HG03108 (cell line): ENCODE results near the gene UBR4.

Experiments used
- ATAC-seq: cut with Tn5 transposase; IDR thresholded peaks from one replicate; pipeline ENCODE4 v1.9.1; 2021; ENCODE audit warnings: moderate library complexity; ENCODE audit not compliant: unreplicated experiment

Gene UBR4

DNA sequence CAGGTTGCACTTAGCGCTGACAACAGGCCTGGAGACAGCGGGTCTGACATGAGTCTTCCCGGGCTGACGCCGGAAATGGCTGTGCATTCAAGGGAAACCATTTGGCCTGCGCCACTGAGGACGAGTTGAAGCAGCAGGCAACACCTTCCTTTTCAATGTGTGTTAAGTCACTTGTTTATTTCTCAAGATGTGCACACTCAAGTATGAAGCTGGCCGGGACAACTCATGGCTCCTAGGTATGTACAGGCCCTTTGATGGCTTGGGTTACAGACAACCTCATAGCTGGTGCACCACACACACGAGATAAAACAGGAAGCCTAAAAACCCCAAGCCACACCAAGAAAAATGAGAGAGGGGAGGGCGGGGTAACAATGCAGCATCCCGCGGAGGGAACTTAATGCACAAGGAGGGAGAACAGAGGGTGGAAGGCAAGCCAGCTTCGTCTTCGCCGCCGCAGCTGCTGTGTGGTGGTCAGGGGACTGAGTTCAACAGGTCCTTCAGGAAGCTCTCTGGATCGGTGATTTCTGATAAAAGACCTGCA, 135.6 kb downstream of the UBR4 start:
- ATAC-seq = no peak

DNA sequence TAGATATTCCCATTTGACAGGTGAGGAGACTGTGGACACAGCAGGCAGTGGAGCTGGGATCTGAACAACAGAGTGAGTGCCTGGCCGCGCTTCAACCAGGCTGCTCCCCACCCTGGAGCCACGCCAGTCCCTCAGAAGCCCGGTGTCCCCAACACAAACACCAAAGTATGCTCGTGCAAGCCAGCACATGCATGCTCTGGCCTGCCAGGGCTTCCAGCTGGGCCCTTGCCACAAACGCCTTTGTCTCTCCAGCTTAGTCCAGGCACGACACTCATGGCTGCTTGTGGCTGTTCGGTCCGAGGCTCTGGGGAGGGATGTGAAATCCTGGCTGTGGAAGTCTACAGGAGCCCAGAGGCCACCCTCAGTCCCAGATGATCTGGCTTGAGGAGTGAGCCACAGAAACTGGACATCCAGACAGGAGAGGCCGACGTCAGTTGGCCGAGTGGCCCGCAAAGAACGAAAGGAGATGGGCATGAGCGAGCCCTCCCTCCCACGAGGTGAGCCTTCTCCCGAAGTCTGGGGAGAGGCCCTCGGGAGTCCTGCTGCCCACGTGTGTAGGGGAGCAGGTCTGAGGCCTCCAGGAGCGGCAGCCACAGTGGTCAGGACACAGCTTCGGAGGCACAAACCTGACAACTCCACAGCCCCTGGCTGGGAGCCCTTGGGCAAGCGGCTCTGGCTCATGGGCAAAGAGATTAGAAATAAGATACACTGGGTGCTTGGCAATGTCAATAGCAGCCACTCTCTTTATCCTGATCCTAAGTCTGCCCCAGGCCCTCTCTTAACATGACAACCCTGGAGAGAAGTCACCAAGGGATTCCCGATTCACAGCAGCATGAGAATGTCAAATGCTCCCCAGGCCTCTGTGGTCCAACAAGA, 136.5 kb downstream of the UBR4 start:
- no peak for ATAC-seq

DNA sequence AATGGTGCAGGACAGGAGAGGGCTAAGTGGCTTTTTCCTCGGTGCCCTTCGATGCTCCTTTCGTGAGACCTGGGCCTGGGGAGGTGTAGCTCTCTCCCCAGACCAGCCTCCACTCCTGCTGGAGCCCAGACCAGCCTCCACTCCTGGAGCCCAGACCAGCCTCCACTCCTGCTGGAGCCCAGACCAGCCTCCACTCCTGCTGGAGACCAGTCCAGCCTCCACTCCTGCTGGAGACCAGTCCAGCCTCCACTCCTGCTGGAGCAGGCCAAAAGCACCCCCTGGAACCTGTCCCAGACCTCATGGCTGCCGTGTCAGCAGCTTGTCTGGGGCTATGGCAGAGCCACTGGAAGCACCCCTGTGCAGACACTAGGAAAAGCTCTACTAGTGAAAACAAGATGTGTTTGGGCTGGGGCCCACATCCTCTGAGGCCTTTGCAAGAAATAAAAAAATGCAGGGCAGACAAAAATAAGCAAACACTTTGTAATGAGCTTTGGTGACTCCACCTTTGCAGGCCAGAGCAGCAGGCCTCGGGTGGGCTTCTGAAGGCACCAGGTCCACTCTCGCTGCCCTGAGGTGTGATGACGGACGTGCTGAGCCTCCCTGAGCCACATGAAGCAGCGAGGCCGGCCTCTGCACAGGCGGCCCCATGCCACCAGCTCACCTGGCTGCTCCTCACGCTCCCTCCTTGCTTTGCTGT, 137.6 kb downstream of the UBR4 start:
- no peak for ATAC-seq

DNA sequence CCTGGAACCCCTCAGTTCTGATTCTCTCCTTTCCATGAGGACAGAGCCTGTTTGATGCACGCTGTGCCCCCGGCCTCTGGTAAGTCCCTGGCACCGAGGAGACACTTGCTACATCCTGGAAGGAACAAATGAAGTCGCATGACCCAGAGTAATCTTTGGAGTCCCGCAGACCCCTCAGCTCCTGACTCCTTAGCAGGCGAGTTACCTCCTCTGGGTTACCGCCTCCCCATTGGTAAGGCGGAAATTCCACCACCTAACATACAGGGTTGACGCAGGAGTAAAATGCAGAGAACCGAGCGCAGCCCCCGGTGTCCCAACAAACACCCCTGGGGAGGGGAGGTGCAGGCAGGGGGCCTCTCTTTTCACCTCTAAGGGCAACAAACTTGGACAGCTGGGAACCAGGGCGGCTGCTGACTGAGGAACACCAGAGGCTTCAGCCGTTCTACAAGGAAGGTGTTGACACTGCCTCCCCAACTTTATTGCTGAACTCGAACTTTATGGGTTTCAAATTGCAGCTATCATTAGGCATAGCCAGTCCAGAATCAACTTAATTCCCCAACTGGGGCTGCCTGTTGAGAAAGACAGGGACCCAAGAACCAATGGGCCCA, 138.3 kb downstream of the UBR4 start:
- ATAC-seq = no peak

DNA sequence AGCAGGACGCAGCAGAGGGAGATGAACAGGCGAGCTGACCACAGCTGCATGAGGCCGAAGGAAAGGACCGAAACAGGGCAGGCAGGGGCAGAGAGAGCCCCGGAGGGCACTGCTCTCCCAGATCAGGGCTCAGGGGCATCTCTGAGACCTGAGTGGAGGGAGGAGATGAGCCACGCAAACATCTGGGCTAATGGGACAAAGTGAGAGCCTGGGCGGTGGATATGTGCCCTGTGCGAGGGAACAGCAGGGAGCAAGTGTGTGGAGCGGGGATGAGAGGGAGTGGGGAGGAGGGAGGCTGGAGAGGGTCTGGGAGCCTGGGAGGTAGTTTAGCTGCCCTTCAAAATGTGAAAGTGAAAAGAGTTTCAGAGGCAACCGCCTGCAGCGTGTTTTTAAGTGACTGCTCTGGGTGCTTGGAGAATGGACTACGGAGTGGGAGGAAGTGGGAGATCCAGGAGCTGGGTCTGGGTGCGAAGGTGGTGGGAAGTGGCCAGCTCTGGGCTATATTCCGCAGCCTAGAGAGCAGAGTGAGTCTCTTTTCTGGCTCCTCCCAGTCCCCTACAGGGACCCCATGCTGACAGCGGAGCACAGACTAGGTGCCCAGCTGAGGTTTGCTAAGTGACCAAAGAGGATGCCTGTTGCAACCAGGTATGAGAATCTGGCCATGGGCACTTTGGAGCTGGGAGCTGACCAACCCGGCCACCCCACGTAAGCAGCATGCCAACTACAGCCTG, 139.0 kb downstream of the UBR4 start:
- ATAC-seq = no peak

DNA sequence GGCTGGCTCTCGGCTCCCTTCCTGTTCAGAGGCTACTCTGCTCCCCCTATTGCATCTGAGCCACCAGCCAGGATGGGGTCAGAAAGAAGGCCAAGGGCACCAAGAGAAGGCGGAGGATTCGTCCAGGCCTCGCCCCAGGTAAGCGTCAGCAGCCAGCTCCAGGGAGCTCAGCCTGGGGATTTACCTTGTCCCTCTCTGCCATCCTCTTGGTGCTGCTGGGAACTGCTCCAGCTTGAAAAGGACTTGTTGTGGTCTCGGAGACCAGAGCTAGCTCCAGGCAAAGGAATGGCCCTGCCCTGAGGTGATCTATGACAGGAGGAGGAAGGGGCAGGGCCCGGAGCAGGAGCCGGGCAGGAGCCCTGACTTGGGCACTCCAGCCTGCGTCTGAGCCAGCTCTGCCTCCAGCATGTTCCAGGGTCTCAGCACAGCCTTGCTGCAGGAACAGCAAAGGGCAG, 139.8 kb downstream of the UBR4 start:
- no peak for ATAC-seq

DNA sequence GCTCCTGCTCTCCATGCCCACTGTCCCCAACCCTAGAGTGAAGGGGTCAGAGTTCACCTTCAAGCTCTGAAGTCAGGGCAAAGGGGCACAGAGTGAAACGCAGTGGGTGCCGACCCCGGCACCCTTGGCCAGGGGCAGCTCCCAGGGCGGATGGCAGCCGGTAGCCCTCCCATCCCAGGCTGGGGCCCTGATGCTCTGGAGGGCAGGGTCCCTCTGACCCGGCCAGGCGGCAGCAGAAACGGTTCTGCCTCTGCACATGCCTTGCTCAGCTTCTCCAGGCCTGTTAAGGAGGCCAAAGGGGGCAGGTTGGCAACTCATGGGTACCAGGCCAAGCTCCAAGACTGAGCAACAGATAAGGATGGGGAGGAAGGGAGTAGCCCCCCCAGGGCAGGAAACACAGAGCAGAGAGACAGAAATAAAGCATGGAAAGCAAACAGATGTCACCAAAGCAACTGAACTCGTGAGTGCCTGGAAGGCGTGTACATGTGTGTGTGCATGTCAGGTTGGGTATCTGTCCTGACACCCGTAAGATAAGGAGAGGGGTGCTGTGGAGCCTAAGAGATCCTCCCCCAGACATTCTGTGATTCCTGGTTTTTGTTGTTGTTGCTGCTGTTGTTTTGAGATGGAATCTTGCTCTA, 141.3 kb downstream of the UBR4 start:
- ATAC-seq = no peak

DNA sequence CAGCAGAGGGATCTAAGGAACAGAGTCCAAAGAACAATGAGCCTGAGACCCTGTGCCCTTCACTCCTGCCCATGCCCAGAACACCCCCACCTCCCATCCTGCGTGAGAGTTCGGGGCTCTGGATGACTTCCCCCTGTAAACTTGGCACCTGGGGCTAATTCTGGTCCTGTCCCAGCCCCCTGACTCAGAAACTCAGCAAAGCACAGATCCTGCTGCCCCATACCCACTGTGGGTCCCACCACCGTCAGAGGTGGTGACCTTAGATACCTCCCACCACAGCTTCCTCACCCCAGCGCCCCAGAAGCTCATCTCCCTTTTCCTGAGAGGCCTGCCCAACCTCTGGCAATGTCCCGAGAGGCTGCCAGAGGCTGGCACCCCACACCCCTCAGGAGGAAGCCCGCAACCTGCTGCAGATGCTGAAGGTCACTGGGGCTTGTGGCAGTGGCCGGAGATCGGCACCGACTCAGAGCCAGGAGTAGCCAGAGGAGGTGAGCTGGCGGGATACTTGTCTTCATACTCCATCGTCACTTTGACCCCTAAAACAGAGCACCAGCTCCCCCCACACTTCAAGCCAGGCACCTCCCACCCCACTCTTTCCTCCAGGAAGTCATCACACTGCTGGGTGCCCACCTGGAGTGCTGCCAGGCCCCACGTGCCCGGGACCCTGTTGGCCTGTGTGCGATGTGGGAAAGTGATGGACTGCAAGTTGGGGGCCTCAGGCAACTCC, 142.0 kb downstream of the UBR4 start:
- no peak for ATAC-seq

DNA sequence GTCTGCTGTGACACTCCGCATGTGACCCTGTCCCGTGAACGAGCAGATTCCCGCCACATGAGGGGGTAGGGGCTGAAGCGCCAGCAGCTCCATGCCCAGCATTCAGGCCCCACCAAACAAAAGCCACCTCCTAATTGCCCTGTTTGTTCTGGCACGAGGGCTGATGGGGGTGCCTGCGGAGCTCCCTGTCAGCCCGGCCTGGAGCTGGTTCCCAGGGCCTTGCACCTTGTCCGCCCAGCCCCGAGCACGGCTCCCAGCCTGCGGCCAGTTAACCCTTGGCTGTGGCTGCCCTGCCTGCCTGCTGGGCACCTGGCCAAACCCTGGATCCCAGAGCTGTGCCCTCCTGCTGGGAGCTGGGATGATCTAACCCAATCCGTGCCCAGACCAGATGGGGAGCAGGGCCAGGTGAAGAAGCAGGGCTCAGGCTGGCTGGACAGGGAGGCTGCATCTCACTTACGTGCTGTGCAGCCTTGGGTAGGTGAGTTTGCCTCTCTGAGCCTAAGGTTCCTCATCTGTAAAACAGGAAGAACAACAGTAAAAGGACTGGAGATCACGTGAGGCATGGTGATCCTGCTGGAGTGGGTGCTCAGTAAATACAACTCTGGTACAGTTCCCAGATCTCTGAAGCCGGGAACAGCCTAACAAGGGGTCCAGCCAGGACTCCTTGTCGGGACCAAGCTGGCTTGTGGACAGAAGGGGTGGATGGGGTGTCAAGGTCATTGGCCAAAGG, 142.7 kb downstream of the UBR4 start:
- ATAC-seq = no peak

DNA sequence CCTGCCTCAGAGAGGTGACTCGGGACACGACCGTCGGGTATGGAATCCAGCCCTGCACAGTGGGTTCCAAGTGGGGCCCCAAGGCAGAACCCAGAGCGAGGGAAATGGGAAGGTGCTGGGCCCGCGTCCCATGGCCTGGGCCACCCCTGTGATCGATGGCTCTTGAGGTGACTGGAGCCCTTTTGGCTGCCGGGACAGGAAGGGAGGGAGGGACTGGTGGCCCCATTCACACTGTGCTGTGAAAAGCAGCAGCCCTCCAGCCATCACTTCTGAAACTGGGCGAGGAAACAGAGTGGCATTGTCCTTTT, 143.2 kb downstream of the UBR4 start:
- ATAC-seq = no peak

DNA sequence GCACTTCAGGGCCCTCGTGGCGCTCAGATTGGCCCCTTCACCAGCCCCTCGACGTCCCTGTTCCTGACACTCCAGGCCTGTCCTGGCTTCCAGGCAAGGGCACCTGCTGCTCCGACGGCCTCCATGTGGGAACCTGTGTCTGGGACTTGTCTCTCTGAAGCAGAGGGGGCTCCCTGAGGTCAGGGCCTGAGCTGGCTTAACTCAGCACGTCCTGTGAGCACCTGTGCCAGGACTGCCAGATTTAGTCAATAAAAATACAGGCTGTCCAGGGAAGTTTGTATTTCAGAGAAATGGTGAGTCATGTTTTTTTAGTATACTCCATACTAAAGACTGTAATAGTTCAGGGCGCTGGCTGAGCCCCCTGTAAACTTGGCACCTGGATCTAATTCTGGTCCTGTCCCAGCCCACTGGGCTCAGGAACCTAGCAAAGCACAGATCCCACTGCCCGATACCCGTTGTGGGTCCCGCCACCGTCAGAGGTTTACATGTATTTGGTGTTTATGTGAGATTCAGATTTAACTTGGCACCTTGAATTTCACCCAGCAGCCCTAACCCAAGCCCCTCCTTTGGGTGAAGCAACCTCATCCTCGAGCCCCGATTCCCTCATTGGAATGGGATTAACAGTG, 143.7 kb downstream of the UBR4 start:
- ATAC-seq = no peak

DNA sequence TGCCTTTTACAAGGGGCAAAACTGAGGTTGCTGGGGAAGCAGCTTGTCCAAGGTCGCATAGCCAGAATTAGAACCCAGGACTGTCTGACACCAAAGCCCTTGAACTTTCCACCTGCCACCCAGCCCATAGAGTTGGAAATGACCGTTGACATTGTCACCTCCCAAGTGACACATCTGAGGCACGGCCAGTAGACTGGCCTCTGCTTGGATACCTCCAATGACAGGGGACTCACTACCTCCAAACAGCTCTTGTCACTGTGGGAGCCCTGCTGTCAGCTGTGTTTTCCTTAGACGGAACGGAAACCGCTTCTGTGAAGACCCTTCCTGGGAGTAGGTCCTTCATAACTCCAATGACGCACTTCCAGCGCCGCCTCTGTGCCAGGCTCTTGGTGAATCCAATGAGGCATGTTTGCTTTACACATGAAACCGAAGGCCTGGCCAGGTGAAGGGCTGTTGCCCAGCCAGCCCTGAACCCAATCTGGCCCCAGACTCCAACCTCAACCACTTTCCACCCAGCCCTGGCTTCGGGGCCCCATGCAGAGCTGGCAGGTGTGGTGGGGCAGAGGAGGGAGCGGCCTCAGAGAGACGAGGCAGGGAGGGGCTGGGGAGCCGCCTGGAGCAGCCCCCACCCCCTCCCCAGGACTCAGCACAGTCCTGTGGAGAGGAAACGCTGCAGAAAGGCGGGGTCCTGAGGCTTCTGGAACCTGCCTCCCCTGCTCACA, 144.4 kb downstream of the UBR4 start:
- ATAC-seq = no peak

DNA sequence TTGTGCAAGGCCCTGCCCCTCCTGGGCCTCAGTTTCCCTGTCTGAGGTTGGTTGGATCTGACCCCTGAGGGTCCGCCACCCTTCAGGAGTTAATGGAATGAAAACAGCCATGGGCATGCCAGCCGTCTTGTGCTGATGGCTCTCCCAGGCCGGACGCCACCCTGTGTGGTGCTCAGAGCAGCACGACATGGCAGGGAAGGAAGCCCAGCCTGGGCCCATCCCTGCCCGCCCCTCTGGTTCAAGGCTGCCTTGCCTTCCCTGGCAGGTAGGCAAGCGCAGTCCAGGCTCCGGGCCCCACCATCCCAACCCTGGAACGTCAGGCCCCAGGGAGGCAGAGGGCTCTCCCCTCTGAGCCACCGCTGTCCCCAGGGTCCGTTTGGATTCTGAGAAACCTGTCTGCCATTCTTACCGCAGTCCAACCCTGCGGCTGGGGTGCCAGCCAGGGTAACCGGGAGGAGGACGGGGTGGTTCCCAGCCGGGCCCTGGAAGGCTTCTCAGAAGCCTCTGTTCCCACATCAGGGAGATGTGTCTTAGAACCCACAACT, 145.1 kb downstream of the UBR4 start:
- ATAC-seq = no peak

DNA sequence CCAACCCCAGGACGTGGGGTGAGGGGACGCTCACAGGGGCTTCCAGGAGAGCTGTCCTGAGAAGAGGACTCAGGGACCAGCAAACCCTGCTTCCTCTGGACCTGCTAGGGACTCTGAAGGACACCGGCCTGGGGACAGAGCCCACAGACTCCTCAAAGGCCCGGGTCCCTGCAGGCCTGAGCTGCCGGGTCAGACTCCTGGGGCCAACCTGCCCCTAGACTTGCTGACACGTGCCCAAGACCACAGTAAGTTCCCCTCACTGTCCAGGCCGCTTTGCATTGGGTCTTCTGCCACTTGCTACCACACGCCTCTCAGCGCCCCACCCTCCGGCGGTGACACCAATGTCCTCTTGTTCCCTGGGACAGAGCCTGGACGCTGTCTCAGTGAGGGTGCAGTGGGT, 146.9 kb downstream of the UBR4 start:
- ATAC-seq = no peak

DNA sequence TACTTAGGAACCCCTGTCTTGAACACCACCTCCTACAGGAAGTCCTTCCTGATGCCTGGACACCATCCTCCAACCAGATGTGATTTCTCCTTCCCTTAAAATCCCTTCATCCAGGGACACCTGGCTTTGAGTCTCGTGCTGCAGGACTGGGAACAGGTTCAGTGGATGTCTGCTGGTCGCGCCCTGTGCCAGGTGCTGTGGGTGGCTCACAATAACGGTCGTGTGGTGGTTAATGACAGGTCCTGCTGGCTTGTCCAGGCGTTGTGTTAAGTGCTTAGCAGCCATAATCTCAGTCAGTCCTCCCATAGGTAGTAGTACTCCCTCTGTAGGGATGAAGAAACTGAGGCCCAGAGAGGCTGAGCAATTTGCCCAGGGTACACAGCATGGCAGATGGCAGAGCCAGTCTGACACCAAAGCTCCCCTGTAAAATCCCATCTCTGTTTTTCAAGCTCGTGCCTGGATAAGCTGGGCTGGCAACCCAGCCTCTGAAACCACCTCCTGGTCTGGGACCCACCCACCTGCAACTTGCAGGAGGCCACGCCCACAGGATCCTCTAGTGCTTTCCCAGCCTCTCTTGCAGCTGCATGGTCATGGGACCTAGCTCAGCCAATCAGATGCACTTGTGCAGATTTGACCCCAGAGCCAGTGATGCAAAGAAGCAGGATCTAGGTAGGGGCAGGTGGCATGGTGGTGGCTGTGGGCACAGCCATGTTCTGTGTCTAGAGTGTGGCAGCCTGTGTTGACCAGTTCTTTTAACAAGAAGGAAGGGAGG, 147.6 kb downstream of the UBR4 start:
- no peak for ATAC-seq

DNA sequence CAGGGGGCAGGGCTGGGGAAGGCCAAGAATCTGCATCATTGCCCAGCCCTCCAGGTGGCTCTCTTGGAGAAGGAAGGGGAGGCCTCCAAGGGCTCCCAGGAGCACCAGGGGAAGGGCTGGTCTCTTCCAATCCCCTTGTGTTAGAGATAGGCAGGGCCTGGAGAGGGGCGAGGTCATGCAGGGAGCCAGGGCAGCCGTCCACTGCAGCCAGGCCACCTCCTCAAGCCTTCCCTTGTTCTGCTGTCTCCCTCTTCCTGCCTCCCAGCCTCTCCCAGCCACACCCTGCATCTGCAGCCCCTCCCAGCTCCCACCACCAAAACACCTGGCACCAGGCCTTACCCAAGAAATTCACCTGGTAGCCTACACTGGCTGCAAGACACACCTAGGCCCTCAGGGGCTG, 148.3 kb downstream of the UBR4 start:
- ATAC-seq = no peak

DNA sequence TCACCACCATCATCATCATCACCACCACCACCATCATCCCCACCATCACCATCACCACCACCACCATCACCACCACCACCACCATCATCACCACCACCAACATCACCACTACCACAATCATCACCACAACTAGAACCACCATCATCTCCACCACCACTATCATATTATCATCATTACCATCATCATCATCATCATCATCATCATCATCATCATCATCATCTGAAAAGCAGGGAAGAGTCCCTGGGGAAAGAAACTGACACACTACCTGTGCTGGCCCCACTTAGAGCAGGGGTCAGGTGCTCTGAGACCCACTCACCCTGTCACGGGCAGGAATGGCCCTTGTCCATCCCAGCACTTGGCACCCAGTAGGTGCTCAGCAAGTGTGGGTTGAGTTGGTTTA, 148.7 kb downstream of the UBR4 start:
- no peak for ATAC-seq
